ENCODE results near the gene AKAIN1.

GRCh38 chr18:5152343-5153020 is 44.6 kb downstream of the AKAIN1 start:
- TF ChIP-seq CTCF (IDR thresholded peaks at IDR 0.05) (no peak), POLR2A (IDR thresholded peaks at IDR 0.05) (no peak)
